IMR-90 (cell line): ENCODE data around the gene LRRC4C. TPM values are rescaled to one million over a fixed set of nuclear protein-coding genes. Genes with fewer than 3 reads are reported as not detected.

Experiments
- ATAC-seq: fragments of 200-7000 bp; cut with Tn5 transposase; 2 replicates; pipeline ENCODE4 v1.9.1; 2020; ENCODE audit warnings: low read depth, mild to moderate bottlenecking, moderate library complexity
- BruUV-seq: library from RNA; stranded (reverse); fragments of 400-500 nt; replicated peaks from 2 replicates; lab custom pipeline; 2021; lab: Mats Ljungman, UMichigan
- CTCF ChIA-PET: fragments of 300-600 bp; formaldehyde crosslinking; extraction: SDS; loops from one replicate; lab custom pipeline; 2021; ENCODE audit warnings: antibody characterized with exemption; lab: Yijun Ruan, JAX
- POLR2A ChIA-PET: fragments of 300-600 bp; sonication (Branson Sonifier 250); formaldehyde crosslinking; loops from one replicate; lab custom pipeline; 2022; ENCODE audit warnings: antibody characterized with exemption; ENCODE audit not compliant: unreplicated experiment; lab: Charles Lee
- DNase-seq: peaks from one replicate; pipeline ENCODE4 v3.0.0; 2013
- H2AFZ ChIP-seq: replicated peaks from 2 replicates; pipeline ENCODE3; 2013; ENCODE audit warnings: low read length, mild to moderate bottlenecking; ENCODE audit not compliant: poor library complexity
- H2AK5ac ChIP-seq: 2 replicates; pipeline ENCODE4 v1.6.1; 2013; ENCODE audit warnings: low read depth, low read length, inconsistent platforms
- H2AK9ac ChIP-seq: replicated peaks from 2 replicates; pipeline ENCODE3; 2013; ENCODE audit warnings: mild to moderate bottlenecking, low read depth, low read length, moderate library complexity; ENCODE audit not compliant: poor library complexity
- H2BK120ac ChIP-seq: 2 replicates; pipeline ENCODE4 v1.6.1; 2013; ENCODE audit warnings: low read depth, low read length, inconsistent platforms
- H2BK15ac ChIP-seq: 3 replicates; pipeline ENCODE4 v1.6.1; 2013; ENCODE audit warnings: low read depth, low read length, inconsistent platforms
- H2BK20ac ChIP-seq: 2 replicates; pipeline ENCODE4 v1.6.1; 2013; ENCODE audit warnings: low read depth, mild to moderate bottlenecking, inconsistent platforms, low read length, moderate library complexity
- H2BK5ac ChIP-seq: 2 replicates; pipeline ENCODE4 v1.6.1; 2013; ENCODE audit warnings: mild to moderate bottlenecking, low read depth, low read length, inconsistent platforms; ENCODE audit not compliant: poor library complexity, severe bottlenecking
- H3K14ac ChIP-seq: replicated peaks from 2 replicates; pipeline ENCODE4 v1.6.1; 2013; ENCODE audit warnings: low read depth, low read length, inconsistent platforms
- H3K18ac ChIP-seq: 2 replicates; pipeline ENCODE4 v1.6.1; 2013; ENCODE audit warnings: low read depth, low read length, control low read depth
- H3K23ac ChIP-seq: 2 replicates; pipeline ENCODE4 v1.6.1; 2013; ENCODE audit warnings: low read depth, low read length, inconsistent platforms
- H3K27ac ChIP-seq: 2 replicates; pipeline ENCODE4 v1.5.1; 2013; ENCODE audit warnings: mild to moderate bottlenecking, control low read depth, low read length; ENCODE audit not compliant: insufficient read depth
- H3K27me3 ChIP-seq: 2 replicates; pipeline ENCODE4 v1.6.1; 2013; ENCODE audit warnings: low read length; ENCODE audit not compliant: control insufficient read depth, insufficient read depth
- H3K36me3 ChIP-seq: 2 replicates; pipeline ENCODE4 v1.6.1; 2013; ENCODE audit warnings: low read length, mixed read lengths; ENCODE audit not compliant: control insufficient read depth, insufficient read depth
- H3K4ac ChIP-seq: 2 replicates; pipeline ENCODE4 v1.6.1; 2013; ENCODE audit warnings: low read depth, low read length, inconsistent platforms
- H3K4me1 ChIP-seq: 2 replicates; pipeline ENCODE4 v1.6.1; 2013; ENCODE audit warnings: low read length, mixed read lengths; ENCODE audit not compliant: control insufficient read depth, insufficient read depth
- H3K4me2 ChIP-seq: 2 replicates; pipeline ENCODE4 v1.6.1; 2013; ENCODE audit warnings: low read depth, mild to moderate bottlenecking, control low read depth, low read length, moderate library complexity
- H3K4me3 ChIP-seq: 2 replicates; pipeline ENCODE4 v1.5.1; 2013; ENCODE audit warnings: low read depth, mild to moderate bottlenecking, control low read depth, low read length, moderate library complexity; ENCODE audit not compliant: insufficient read depth
- H3K56ac ChIP-seq: 2 replicates; pipeline ENCODE4 v1.6.1; 2013; ENCODE audit warnings: low read length, inconsistent platforms; ENCODE audit not compliant: insufficient read depth; ENCODE audit errors: extremely low read depth
- H3K79me1 ChIP-seq, 2 experiments: 2 replicates each; pipeline ENCODE4 v1.6.1; 2013; ENCODE audit warnings: low read length in 2 of 2, inconsistent platforms in 1 of 2, low read depth in 1 of 2
- H3K9ac ChIP-seq: 2 replicates; pipeline ENCODE4 v1.6.1; 2013; ENCODE audit warnings: low read depth, low read length, control low read depth
- H3K9me1 ChIP-seq: 2 replicates; pipeline ENCODE4 v1.6.1; 2013; ENCODE audit warnings: low read length, inconsistent platforms; ENCODE audit not compliant: insufficient read depth
- H3K9me3 ChIP-seq: 2 replicates; pipeline ENCODE4 v1.6.1; 2013; ENCODE audit warnings: low read length; ENCODE audit not compliant: control insufficient read depth, insufficient read depth
- H4K20me1 ChIP-seq: 2 replicates; pipeline ENCODE4 v1.6.1; 2013; ENCODE audit warnings: low read length, inconsistent platforms; ENCODE audit not compliant: insufficient read depth
- H4K5ac ChIP-seq: 2 replicates; pipeline ENCODE4 v1.6.1; 2013; ENCODE audit warnings: mild to moderate bottlenecking, low read depth, low read length, control low read depth
- H4K8ac ChIP-seq, 2 experiments: 2 replicates each; pipeline ENCODE4 v1.6.1; 2013; ENCODE audit warnings: low read depth in 2 of 2, low read length in 2 of 2, control low read depth in 1 of 2, inconsistent platforms in 1 of 2
- H4K91ac ChIP-seq: 2 replicates; pipeline ENCODE4 v1.6.1; 2013; ENCODE audit warnings: low read depth, low read length, inconsistent platforms; ENCODE audit not compliant: insufficient read depth
- BHLHE40 ChIP-seq: fragments of 150-350 bp; IDR thresholded peaks from 2 replicates; pipeline ENCODE4 v1.6.1; 2016; ENCODE audit warnings: mild to moderate bottlenecking, low read depth, low read length
- CEBPB ChIP-seq: IDR thresholded peaks from 2 replicates; pipeline ENCODE4 v1.6.1; 2012; ENCODE audit warnings: low read depth, low read length, improper control_type of control experiment
- CHD1 ChIP-seq: IDR thresholded peaks from 2 replicates; pipeline ENCODE4 v1.6.1; 2012; ENCODE audit warnings: low read depth, low read length, improper control_type of control experiment
- FOS ChIP-seq: fragments of 150-350 bp; IDR thresholded peaks from 2 replicates; pipeline ENCODE4 v1.6.1; 2016; ENCODE audit warnings: low read depth, low read length
- MAFK ChIP-seq: IDR thresholded peaks from 2 replicates; pipeline ENCODE4 v1.6.1; 2012; ENCODE audit warnings: low read depth, low read length, improper control_type of control experiment
- MXI1 ChIP-seq: IDR thresholded peaks from 2 replicates; pipeline ENCODE4 v1.6.1; 2012; ENCODE audit warnings: low read depth, mild to moderate bottlenecking, low read length, moderate library complexity, borderline replicate concordance
- NFE2L2 ChIP-seq: fragments of 150-350 bp; IDR thresholded peaks from 2 replicates; pipeline ENCODE4 v1.6.1; 2016; ENCODE audit warnings: low read depth, mild to moderate bottlenecking, low read length
- POLR2A ChIP-seq: IDR thresholded peaks from 2 replicates; pipeline ENCODE4 v1.6.1; 2012; ENCODE audit warnings: mild to moderate bottlenecking, low read depth, low read length
- RAD21 ChIP-seq: IDR thresholded peaks from 2 replicates; pipeline ENCODE4 v1.6.1; 2012; ENCODE audit warnings: low read length, improper control_type of control experiment
- RCOR1 ChIP-seq: IDR thresholded peaks from 2 replicates; pipeline ENCODE4 v1.6.1; 2012; ENCODE audit warnings: mild to moderate bottlenecking, low read length, improper control_type of control experiment; ENCODE audit not compliant: insufficient replicate concordance
- RFX5 ChIP-seq: IDR thresholded peaks from 2 replicates; pipeline ENCODE4 v1.8.0; 2012; ENCODE audit warnings: low read depth, mild to moderate bottlenecking, low read length, moderate library complexity
- SMC3 ChIP-seq: fragments of 150-350 bp; IDR thresholded peaks from 2 replicates; pipeline ENCODE4 v1.6.1; 2016; ENCODE audit warnings: low read depth, mild to moderate bottlenecking, antibody characterized with exemption, low read length, moderate library complexity
- WGBS, 2 experiments: methylation state at CpG; one replicate each; pipeline versions ENCODE4 v1.1.5 to v1.1.7; 2013; ENCODE audit warnings: missing lambda C conversion rate in 2 of 2; ENCODE audit not compliant: insufficient read length in 1 of 2; ENCODE audit errors: extremely low coverage in 2 of 2; 5-methylcytosine and 5-hydroxymethylcytosine counted together
- dilution Hi-C: fragments of 300-500 bp; cut with HindIII; formaldehyde crosslinking; loops from one replicate; pipeline ENCODE4 v1.14.3; 2018; ENCODE audit warnings: low sequenced_read_pairs; ENCODE audit not compliant: unreplicated experiment
- in situ Hi-C: fragments of 300-500 bp; cut with MboI; formaldehyde crosslinking; loops from 3 replicates; pipeline ENCODE4 v1.14.3; 2019; ENCODE audit warnings: low sequenced_read_pairs, inconsistent platforms, mixed read lengths
- intact Hi-C: fragments of 100-400 bp; cut with micrococcal nuclease; formaldehyde crosslinking; loops from 2 replicates; pipeline ENCODE4 v1.10.0; 2022
- polyA plus RNA-seq, 3 experiments: library from polyadenylated mRNA; depleted of rRNA; stranded (reverse); fragments of >200 nt; gene quantifications; 2 replicates each; pipeline ENCODE4 v1.2.3, GENCODE V29; 2012; ENCODE audit warnings: low replicate concordance in 1 of 3
- total RNA-seq: library from RNA; depleted of rRNA; stranded (reverse); fragments of >200 nt; gene quantifications from 2 replicates; pipeline ENCODE4 v1.2.3, GENCODE V29; 2012
- TF ChIP-seq, protein P1 (sequence below): conservative IDR thresholded peaks from 2 replicates; pipeline ENCODE4 v1.5.1; 2012; ENCODE audit warnings: mild to moderate bottlenecking, low read depth, low read length, improper control_type of control experiment
- TF ChIP-seq, protein P2 (sequence below): fragments of 150-350 bp; IDR thresholded peaks from 2 replicates; pipeline ENCODE4 v1.6.1; 2016; ENCODE audit warnings: low read depth, mild to moderate bottlenecking, low read length, moderate library complexity, borderline replicate concordance
- TF ChIP-seq, protein P3 (sequence below): fragments of 150-350 bp; IDR thresholded peaks from 2 replicates; pipeline ENCODE4 v1.6.1; 2017; ENCODE audit warnings: mild to moderate bottlenecking, antibody characterized with exemption, low read length, low read depth

LRRC4C gene
- total and polyA plus RNA-seq, 2 of the 4 experiments (the other 2 are of a cell fraction) = under 0.01 to 0.03 TPM

DNA sequence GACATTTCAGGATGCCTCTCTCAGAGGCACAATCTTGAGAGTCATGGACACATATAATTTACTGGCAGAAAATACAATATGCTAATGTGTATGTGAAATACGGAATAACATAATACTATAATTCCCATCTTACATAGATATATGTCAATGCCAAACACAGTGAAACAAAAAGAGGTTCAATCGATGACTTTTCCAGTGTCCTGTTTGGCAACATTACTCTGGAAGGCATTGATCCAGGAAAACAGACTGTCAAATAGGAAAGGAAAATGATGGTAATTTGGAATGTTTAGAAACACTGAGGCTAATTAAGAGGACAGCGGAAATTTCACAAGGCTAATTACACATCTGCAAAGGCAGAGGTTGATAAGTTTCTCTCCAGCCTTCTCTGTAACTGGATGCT, 942.3 kb downstream of the LRRC4C start:
- Histone ChIP-seq H3K27ac (no peak overlapping the region), H3K4me1 (no peaks in the 10 kb centered on the region), H2AK5ac (no peak overlapping the region), H3K56ac (no peak overlapping the region), H4K5ac (no peak overlapping the region), H3K23ac (no peak overlapping the region), H3K9me3 (0 out of 2 replicates have a peak, but pooled peaks cover 2% of the 10 kb centered on the region), H3K4ac (no peak overlapping the region), H3K14ac (no peak overlapping the region), H3K4me3 (no peak overlapping the region), H2AK9ac (no peak overlapping the region), H4K8ac (no peak overlapping the region), H3K9ac (no peak overlapping the region), H3K36me3 (no peaks in the 10 kb centered on the region), H2AFZ (no peak overlapping the region), H2BK15ac (no peak overlapping the region), H2BK5ac (no peak overlapping the region), H3K9me1 (no peaks in the 10 kb centered on the region), H3K4me2 (no peak overlapping the region), H4K20me1 (no peaks in the 10 kb centered on the region), H3K79me1 (no peaks in the 10 kb centered on the region), H4K91ac (no peak overlapping the region), H3K27me3 (no peaks in the 10 kb centered on the region), H2BK120ac (no peak overlapping the region), H3K18ac (no peak overlapping the region), H2BK20ac (no peak overlapping the region)
- CTCF ChIA-PET = no interaction called here
- BruUV-seq = no TSS peak
- dilution Hi-C loops = no loop called here
- no CpG with 5 or more reads among the region's 3 CpGs for WGBS, 2 experiments
- no peak for DNase-seq
- in situ Hi-C loops = no loop called here
- TF ChIP-seq RFX5 = no peak
- TF ChIP-seq, protein P1, sequence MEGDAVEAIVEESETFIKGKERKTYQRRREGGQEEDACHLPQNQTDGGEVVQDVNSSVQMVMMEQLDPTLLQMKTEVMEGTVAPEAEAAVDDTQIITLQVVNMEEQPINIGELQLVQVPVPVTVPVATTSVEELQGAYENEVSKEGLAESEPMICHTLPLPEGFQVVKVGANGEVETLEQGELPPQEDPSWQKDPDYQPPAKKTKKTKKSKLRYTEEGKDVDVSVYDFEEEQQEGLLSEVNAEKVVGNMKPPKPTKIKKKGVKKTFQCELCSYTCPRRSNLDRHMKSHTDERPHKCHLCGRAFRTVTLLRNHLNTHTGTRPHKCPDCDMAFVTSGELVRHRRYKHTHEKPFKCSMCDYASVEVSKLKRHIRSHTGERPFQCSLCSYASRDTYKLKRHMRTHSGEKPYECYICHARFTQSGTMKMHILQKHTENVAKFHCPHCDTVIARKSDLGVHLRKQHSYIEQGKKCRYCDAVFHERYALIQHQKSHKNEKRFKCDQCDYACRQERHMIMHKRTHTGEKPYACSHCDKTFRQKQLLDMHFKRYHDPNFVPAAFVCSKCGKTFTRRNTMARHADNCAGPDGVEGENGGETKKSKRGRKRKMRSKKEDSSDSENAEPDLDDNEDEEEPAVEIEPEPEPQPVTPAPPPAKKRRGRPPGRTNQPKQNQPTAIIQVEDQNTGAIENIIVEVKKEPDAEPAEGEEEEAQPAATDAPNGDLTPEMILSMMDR = no peak
- TF ChIP-seq RAD21 = no peak
- TF ChIP-seq, protein P2, sequence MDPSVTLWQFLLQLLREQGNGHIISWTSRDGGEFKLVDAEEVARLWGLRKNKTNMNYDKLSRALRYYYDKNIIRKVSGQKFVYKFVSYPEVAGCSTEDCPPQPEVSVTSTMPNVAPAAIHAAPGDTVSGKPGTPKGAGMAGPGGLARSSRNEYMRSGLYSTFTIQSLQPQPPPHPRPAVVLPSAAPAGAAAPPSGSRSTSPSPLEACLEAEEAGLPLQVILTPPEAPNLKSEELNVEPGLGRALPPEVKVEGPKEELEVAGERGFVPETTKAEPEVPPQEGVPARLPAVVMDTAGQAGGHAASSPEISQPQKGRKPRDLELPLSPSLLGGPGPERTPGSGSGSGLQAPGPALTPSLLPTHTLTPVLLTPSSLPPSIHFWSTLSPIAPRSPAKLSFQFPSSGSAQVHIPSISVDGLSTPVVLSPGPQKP = no peak
- no peak for TF ChIP-seq CHD1
- no peak for TF ChIP-seq SMC3
- no peak for TF ChIP-seq POLR2A
- TF ChIP-seq BHLHE40 = no peak
- TF ChIP-seq MXI1 = no peak
- no peak for TF ChIP-seq RCOR1
- no peak for TF ChIP-seq FOS
- no peak for TF ChIP-seq NFE2L2
- TF ChIP-seq, protein P3, sequence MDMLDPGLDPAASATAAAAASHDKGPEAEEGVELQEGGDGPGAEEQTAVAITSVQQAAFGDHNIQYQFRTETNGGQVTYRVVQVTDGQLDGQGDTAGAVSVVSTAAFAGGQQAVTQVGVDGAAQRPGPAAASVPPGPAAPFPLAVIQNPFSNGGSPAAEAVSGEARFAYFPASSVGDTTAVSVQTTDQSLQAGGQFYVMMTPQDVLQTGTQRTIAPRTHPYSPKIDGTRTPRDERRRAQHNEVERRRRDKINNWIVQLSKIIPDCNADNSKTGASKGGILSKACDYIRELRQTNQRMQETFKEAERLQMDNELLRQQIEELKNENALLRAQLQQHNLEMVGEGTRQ = no peak
- TF ChIP-seq MAFK = no peak
- TF ChIP-seq CEBPB = no peak
- no peak for ATAC-seq
- POLR2A ChIA-PET = no interaction called here
- intact Hi-C loops = no loop called here
